AG09309 (cell line): ENCODE measurements around the gene EHMT1.

Experiments
- DNase-seq: peaks from one replicate; pipeline ENCODE4 v3.0.0-alpha.2; 2010; ENCODE audit warnings: low read depth
- H3K4me3 ChIP-seq: 2 replicates; pipeline ENCODE4 v1.5.1; 2011; ENCODE audit warnings: mild to moderate bottlenecking, low read depth, low read length, moderate library complexity; ENCODE audit not compliant: control insufficient read depth
- TF ChIP-seq, protein P1 (sequence below): IDR thresholded peaks from 2 replicates; pipeline ENCODE4 v1.5.1; 2011; ENCODE audit warnings: mild to moderate bottlenecking, low read depth, low read length, inconsistent platforms; ENCODE audit not compliant: insufficient read depth, control insufficient read depth; ENCODE audit errors: missing control alignments

Gene EHMT1

GRCh38 chr9:137610944-137611343 lies 7.9 kb upstream of the EHMT1 start:
- DNase-seq: no peak
- TF ChIP-seq, protein P1, sequence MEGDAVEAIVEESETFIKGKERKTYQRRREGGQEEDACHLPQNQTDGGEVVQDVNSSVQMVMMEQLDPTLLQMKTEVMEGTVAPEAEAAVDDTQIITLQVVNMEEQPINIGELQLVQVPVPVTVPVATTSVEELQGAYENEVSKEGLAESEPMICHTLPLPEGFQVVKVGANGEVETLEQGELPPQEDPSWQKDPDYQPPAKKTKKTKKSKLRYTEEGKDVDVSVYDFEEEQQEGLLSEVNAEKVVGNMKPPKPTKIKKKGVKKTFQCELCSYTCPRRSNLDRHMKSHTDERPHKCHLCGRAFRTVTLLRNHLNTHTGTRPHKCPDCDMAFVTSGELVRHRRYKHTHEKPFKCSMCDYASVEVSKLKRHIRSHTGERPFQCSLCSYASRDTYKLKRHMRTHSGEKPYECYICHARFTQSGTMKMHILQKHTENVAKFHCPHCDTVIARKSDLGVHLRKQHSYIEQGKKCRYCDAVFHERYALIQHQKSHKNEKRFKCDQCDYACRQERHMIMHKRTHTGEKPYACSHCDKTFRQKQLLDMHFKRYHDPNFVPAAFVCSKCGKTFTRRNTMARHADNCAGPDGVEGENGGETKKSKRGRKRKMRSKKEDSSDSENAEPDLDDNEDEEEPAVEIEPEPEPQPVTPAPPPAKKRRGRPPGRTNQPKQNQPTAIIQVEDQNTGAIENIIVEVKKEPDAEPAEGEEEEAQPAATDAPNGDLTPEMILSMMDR: no peak
- H3K4me3 ChIP-seq: no peak overlapping the region

DNA sequence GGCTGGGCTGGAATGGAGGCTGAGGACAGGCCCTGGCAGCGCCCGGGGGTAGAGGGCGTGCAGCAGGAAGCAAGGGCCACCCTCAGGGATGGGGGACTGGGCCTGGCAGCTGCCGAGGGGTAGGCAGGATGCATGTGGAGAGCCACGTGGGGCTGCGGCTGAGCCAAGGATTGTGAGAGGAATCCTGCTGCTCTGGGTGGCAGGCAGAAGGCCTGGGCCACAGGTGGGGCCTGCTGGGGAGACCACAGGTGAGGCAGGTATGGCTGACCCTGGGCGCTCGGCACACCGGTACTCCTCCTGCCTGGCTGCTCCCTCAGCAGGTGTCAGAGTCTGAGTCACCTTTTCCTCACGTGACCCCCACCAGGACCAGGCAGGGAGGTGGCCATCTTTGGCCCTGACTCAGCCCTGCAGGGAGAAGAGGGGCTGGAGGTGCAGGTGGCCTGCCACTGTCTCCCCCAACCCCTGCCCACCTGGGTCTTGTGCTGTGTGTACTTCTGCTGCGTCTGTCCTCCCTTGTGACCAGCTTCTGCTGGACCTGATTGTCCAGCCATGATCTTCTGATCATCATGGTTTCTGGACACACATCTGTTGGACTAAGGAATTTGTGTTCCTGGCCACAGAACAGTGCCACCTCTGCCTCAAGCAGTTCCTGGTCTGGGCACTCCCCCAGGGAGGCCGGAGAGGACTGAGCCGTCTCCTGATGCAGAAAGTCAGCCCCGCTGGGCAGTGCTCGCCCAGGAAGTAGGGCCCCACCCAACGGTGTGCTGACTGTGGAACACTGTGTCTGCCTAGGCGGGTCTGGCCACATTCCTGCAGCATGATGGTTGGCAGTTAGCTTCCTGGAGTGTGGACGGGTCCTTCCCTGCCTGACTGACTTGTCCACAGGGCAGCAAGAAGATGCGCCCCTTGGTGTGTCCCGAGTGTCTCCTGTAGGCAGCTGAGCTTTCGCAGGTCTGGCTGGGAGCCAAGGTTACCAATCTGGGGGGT lies 6.9 kb upstream of the EHMT1 start:
- no peak overlapping the region for H3K4me3 ChIP-seq
- TF ChIP-seq, protein P1: no peak
- no peak for DNase-seq

DNA sequence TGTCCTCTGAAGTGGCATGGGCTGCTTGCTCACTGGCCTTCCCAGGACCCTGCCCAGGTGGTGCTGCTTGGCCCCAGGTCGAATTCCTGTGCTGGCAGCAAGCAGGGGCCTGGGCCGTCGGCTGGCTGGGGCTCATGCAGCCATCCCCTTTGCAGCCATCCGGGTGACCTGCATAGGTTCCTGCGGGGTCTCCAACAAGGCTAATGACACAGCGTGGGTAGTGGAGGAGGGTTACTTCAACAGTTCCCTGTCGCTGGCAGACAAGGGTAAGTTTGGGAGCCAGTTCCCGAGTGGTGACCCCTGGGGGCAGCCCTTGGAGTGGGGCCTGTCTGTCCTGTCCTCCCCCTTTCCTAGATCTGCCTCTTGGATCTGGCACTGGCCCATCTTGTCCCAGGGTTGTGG lies 6.1 kb upstream of the EHMT1 start:
- H3K4me3 ChIP-seq: no peak overlapping the region
- no peak for DNase-seq
- TF ChIP-seq, protein P1: no peak

DNA sequence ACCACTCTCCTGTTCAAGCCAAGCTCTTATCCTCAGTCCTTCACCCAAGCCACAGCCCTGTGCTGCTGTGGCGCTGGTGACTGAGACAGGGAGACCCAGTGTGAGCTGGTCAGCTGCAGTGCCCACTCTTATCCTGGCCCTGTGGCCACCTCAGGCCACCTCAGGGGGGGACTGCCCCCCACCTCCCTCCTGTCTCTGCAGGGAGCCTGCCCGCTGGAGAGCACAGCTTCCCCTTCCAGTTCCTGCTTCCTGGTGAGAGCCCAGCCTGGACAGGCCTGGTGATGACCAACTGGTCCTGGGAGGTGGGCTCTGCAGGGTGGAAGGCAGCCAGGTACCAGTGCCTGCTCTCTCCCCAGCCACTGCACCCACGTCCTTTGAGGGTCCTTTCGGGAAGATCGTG lies 5.5 kb upstream of the EHMT1 start:
- no peak overlapping the region for H3K4me3 ChIP-seq
- DNase-seq: no peak
- TF ChIP-seq, protein P1: no peak

GRCh38 chr9:137613738-137614523 lies 4.9 kb upstream of the EHMT1 start:
- DNase-seq: no peak
- H3K4me3 ChIP-seq: no peak overlapping the region
- TF ChIP-seq, protein P1: no peak

GRCh38 chr9:137614631-137615386 lies 4.0 kb upstream of the EHMT1 start:
- TF ChIP-seq, protein P1: no peak
- H3K4me3 ChIP-seq: no peak overlapping the region
- no peak for DNase-seq
